Left ventricle myocardium inferior (tissue), 1 donor: ENCODE results near the gene CT55. TPM values are rescaled to one million over a fixed set of nuclear protein-coding genes. Genes with fewer than 3 reads are reported as not detected.
"Not testable (repeated sequence)": the region's sequence is repeated elsewhere in the genome, so short reads cannot be mapped to it uniquely, and the experiment has no call there.

Source experiments
- DNase-seq: peaks from one replicate; pipeline ENCODE4 v3.0.0-alpha.2; 2020
- H3K27ac ChIP-seq: fragments of 200-600 bp; replicated peaks from 2 replicates; pipeline ENCODE4 v1.8.0; 2021
- H3K27me3 ChIP-seq: fragments of 200-600 bp; 2 replicates; pipeline ENCODE4 v1.8.0; 2021; ENCODE audit warnings: low read depth
- H3K36me3 ChIP-seq: fragments of 200-600 bp; 2 replicates; pipeline ENCODE4 v1.8.0; 2021
- H3K4me1 ChIP-seq: fragments of 200-600 bp; 2 replicates; pipeline ENCODE4 v1.8.0; 2021
- H3K4me3 ChIP-seq: fragments of 200-600 bp; 2 replicates; pipeline ENCODE4 v1.8.0; 2021; ENCODE audit warnings: mild to moderate bottlenecking, moderate library complexity
- H3K9me3 ChIP-seq: fragments of 200-600 bp; replicated peaks from 2 replicates; pipeline ENCODE4 v1.8.0; 2021
- CTCF ChIP-seq: fragments of 200-600 bp; IDR thresholded peaks from 2 replicates; pipeline ENCODE4 v1.8.0; 2021; ENCODE audit warnings: antibody characterized with exemption, mild to moderate bottlenecking, borderline replicate concordance
- intact Hi-C: fragments of 100-400 bp; cut with micrococcal nuclease; formaldehyde crosslinking; loops from one replicate; pipeline ENCODE4 v1.11.0; 2022
- total RNA-seq: library from RNA; stranded (reverse); fragmentation: NEBNext Ultra II Directional; extraction: Animal tissue kit (Norgen Biotek cat#: 25700); gene quantifications from one replicate; pipeline ENCODE4 v1.2.1, GENCODE V29; 2021
- donor health status: DM: no; HTN: yes; CAD: no; lungs with severe emphysema.

CT55 gene
- total RNA-seq, 1 donor from 2014 or later, result not detected

GRCh38 chrX:135168486-135168885, 2.7 kb downstream of the CT55 start:
- intact Hi-C loops, result no loop called here
- DNase-seq, result no peak
- Histone ChIP-seq H3K4me3 (no peak overlapping the region), H3K4me1 (no peaks in the 10 kb centered on the region), H3K27ac (no peak overlapping the region), H3K36me3 (no peaks in the 10 kb centered on the region), H3K9me3 (no peaks in the 10 kb centered on the region), H3K27me3 (no peaks in the 10 kb centered on the region)
- no peak for TF ChIP-seq CTCF

GRCh38 chrX:135154688-135155087, 16.5 kb downstream of the CT55 start:
- H3K27ac ChIP-seq, H3K4me3 ChIP-seq, intact Hi-C loops, H3K9me3 ChIP-seq, DNase-seq, H3K36me3 ChIP-seq, H3K4me1 ChIP-seq, H3K27me3 ChIP-seq: not testable (repeated sequence)

- H3K36me3 ChIP-seq, H3K4me3 ChIP-seq, H3K9me3 ChIP-seq, H3K27ac ChIP-seq, H3K4me1 ChIP-seq, H3K27me3 ChIP-seq, intact Hi-C loops, DNase-seq: not testable (repeated sequence)
Measured at GRCh38 chrX:135126145-135126544, 45.1 kb downstream of the CT55 start.

GRCh38 chrX:135120056-135120576, 51.1 kb downstream of the CT55 start, which contains the start of gene ETDB:
Gene ETDB, minus strand, starts transcription at chrX:135120526. Its CDS starts 1,265 bp downstream, at chrX:135119261.
- H3K27ac ChIP-seq, H3K9me3 ChIP-seq, H3K27me3 ChIP-seq, H3K36me3 ChIP-seq, DNase-seq, intact Hi-C loops, H3K4me1 ChIP-seq, H3K4me3 ChIP-seq: not testable (repeated sequence)

GRCh38 chrX:135116064-135116463, 55.1 kb downstream of the CT55 start:
- H3K36me3 ChIP-seq, intact Hi-C loops, H3K4me1 ChIP-seq: not testable (repeated sequence)

GRCh38 chrX:135114392-135114791, 56.8 kb downstream of the CT55 start:
- Histone ChIP-seq H3K9me3 (no peaks in the 10 kb centered on the region), H3K36me3 (no peaks in the 10 kb centered on the region), H3K27me3 (peaks cover 12% of the 10 kb centered on the region), H3K4me1 (no peaks in the 10 kb centered on the region), H3K27ac (no peak overlapping the region), H3K4me3 (no peak overlapping the region)
- intact Hi-C loops, result no loop called here
- no peak for DNase-seq
- no peak for TF ChIP-seq CTCF

More at GRCh38 chrX:135116064-135116463, 55.1 kb downstream of the CT55 start:
- H3K27ac ChIP-seq, H3K9me3 ChIP-seq, DNase-seq, H3K4me3 ChIP-seq, H3K27me3 ChIP-seq: not testable (repeated sequence)

GRCh38 chrX:135112743-135113142, 58.5 kb downstream of the CT55 start:
- Histone ChIP-seq H3K27me3 (peaks cover 12% of the 10 kb centered on the region), H3K9me3 (no peaks in the 10 kb centered on the region), H3K36me3 (no peaks in the 10 kb centered on the region), H3K4me1 (no peaks in the 10 kb centered on the region), H3K4me3 (no peak overlapping the region), H3K27ac (no peak overlapping the region)
- DNase-seq, result no peak
- TF ChIP-seq CTCF, result no peak
- intact Hi-C loops, result no loop called here
